Measurements from ENCODE around the gene SPTBN2.
"Not testable (repeated sequence)": the region's sequence is repeated elsewhere in the genome, so short reads cannot be mapped to it uniquely, and the experiment has no call there.

The SPTBN2 gene

GRCh38 chr11:66728693-66729385 lies at the start of gene SPTBN2:
SPTBN2 (minus strand) TSS chr11:66729216; CDS start chr11:66721240, 7,976 bp downstream.
- no peak for DNase-seq

- no peak for DNase-seq
These were observed 39.8 kb upstream of the SPTBN2 start for GRCh38 chr11:66768818-66769217.

- no peak for DNase-seq
These were observed 39.1 kb upstream of the SPTBN2 start for GRCh38 chr11:66768088-66768521.

- DNase-seq: no peak
These were observed 38.6 kb upstream of the SPTBN2 start for GRCh38 chr11:66767666-66768065.

GRCh38 chr11:66766681-66767080 lies 37.7 kb upstream of the SPTBN2 start:
- DNase-seq: no peak

- no peak for DNase-seq
These were observed 33.1 kb upstream of the SPTBN2 start for GRCh38 chr11:66762088-66762487.

- no peak for DNase-seq
These were observed 23.1 kb upstream of the SPTBN2 start for GRCh38 chr11:66752148-66752547.

- DNase-seq: no peak
These were observed 20.1 kb upstream of the SPTBN2 start for GRCh38 chr11:66749091-66749490.

- DNase-seq: no peak
These were observed 18.5 kb upstream of the SPTBN2 start for GRCh38 chr11:66747480-66747879.

- peak; percentile 29 for DNase-seq
These were observed 16.6 kb upstream of the SPTBN2 start for GRCh38 chr11:66745356-66746235.

- DNase-seq: peak; percentile 62
These were observed 15.7 kb upstream of the SPTBN2 start for GRCh38 chr11:66744485-66745355.

- no peak for DNase-seq
These were observed 14.4 kb upstream of the SPTBN2 start for GRCh38 chr11:66743271-66743968.

GRCh38 chr11:66741153-66741552 lies 12.1 kb upstream of the SPTBN2 start:
- DNase-seq: no peak

GRCh38 chr11:66739983-66740382 lies 11.0 kb upstream of the SPTBN2 start:
- no peak for DNase-seq

- DNase-seq: no peak
These were observed 5.2 kb upstream of the SPTBN2 start for GRCh38 chr11:66734215-66734614.

- DNase-seq: no peak
These were observed 431 bp upstream of the SPTBN2 start for GRCh38 chr11:66729447-66729846.

GRCh38 chr11:66728038-66728692 lies 851 bp downstream of the SPTBN2 start:
- DNase-seq: no peak

GRCh38 chr11:66727282-66728037 lies 1.6 kb downstream of the SPTBN2 start:
- DNase-seq: no peak

- DNase-seq: no peak
These were observed 3.4 kb downstream of the SPTBN2 start for GRCh38 chr11:66725647-66726046.

GRCh38 chr11:66725114-66725513 lies 3.9 kb downstream of the SPTBN2 start:
- no peak for DNase-seq

- DNase-seq: not testable (repeated sequence)
These were observed 4.8 kb downstream of the SPTBN2 start for GRCh38 chr11:66724167-66724566.
